Stimulated activated CD4-positive, alpha-beta T cell treated with anti-CD3 and anti-CD28 coated beads, Interleukin-1b, Interleukin-23, amount 100 ng/mL, for 4 hours (primary cell): Measurements from ENCODE around the gene PRKAG3.

Experiments
- DNase-seq, 2 donors: peaks; one replicate each; pipeline ENCODE4 v3.0.0-alpha.2; 2020; ENCODE audit warnings: low read depth in 2 of 2

Gene PRKAG3

GRCh38 chr2:218839888-218840287 lies 8.3 kb upstream of the PRKAG3 start:
- no peak for DNase-seq

GRCh38 chr2:218839430-218839829 lies 7.8 kb upstream of the PRKAG3 start:
- DNase-seq: no peak

DNA sequence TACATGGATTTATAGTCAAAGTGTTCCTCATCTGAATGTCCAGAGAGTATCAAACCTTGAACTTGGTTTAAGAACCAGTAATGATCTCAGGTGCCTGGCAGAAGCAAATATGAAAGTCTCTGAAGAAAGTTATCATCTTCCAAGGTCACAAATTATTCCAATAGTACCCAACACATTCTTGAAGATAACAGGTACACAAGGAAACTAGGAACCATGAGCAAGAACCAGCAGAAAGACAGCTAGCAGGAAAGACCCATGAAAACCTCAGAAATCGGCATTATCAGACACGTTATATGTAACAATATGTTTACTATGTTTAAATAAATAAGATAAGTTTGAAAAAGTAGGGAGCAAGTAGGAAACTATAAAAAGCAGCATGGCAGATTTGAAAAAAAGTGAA lies 5.9 kb upstream of the PRKAG3 start:
- DNase-seq: no peak

DNA sequence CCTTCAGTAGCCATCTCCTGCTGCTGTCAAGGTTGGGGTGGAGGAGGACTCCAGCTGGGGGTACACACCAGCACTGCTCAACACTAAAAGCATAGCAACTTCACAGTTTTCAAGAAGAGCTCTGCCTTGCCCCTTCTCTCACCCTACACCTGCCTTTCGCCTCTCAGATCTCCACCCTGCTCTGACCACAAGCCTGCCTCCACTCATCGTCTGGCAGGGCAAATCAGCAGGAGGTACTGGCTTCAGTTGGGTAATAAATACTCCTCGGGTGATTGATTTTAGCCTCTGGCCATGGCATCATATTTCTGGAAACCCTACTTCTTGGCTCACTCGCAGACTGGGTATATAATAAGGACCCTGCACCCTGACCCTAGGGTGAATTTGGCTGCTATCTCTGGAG lies 3.1 kb upstream of the PRKAG3 start:
- no peak for DNase-seq

DNA sequence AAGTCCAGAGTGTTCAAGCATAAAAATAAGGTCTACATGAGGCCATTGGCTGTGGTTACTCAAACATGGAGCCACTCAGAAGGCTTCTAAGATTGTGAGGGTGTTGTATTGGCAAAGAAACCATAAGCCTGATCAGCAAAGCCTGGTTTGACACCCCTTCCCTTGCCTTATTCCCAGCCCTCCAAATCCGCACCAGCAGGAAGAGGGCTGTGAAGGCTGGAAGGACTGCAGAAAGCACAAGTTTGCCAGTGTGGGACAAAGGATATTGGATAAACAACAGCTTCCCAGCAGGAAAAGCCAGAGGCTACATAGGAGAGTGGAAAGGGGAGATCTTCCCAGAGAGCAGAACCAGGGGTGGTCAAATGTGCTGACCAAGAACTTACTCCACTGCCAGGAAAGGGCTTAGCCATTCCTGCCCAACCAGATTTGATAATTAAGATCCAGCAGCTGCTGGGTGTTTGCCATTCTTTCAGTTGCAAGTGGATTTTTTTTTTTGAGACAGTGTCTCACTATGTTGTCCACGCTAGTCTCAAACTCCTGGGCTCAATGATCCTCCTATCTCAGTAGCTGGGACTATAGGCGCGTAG lies 1.5 kb upstream of the PRKAG3 start:
- DNase-seq: no peak

- no peak for DNase-seq
Measured at GRCh38 chr2:218832520-218832919, 917 bp upstream of the PRKAG3 start.

- DNase-seq: no peak
Measured at GRCh38 chr2:218832081-218832480, 478 bp upstream of the PRKAG3 start.

DNA sequence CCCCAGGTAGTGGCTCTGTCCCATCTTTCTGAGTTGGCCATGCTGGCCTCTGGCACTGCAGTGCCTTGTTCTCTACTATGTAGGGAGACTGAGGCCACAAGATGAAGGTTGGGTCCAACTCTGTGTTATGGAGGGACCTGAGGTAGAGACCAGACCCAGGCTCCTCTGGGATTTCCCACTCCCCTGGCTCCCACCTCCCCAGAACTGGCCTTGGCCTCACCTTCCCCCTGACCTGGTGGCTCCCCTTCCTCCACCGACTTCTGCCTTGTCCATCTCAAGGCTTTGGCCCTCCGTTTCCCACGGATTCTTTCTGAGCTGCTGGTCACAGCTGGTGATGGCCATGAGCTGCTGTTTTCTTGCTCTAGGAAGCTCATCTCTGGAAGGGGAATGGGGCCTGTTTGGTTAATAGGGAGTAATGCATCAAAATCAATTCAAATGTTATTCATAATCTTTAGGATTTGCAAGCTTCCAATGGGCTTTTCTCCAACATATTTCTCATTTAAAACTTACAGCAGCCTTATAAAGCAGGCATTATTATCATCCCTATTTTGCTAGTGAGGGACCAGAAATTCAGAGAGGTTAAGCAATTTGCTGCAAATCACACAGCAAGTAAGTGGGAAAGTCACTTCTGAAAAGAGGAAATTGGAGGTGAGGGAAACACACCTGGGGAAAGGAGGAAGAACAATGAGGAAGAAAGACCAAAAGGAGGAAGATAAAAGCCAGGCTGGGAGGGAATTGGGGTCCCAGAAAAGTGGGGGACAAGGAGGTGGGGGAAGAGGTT lies 887 bp downstream of the PRKAG3 start:
- no peak for DNase-seq

DNA sequence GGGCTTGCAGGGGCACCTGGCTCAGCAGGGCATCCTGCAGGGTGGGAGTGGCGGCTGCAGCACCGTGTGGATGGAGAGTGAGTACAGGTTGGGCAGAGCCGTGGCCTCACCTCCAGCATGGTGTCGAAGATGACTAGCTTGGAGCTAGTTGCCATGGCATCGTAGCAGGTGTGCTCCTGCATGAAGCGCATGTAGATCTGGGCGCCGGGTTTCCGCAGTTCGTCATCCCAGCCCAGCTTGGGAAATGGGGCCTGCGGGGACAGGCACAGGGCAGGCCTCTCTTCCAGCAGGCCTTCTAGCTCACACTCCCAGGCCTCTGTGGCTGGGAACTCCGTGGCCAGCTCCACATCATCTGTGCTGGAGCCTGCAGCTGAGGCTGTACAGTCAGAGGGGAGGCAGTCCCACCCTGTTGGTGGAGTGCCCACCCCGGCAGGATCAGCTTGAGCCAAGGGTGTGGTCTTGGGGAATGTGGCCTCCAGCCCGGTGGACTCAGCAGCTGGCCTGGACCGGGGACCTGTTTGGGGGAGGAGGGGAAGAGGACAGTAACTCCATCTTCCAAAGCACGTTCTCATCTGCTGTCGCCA lies 1.6 kb downstream of the PRKAG3 start:
- DNase-seq: no peak

- no peak for DNase-seq
Measured at GRCh38 chr2:218828477-218828778, 3.2 kb downstream of the PRKAG3 start.

- no peak for DNase-seq
Measured at GRCh38 chr2:218827701-218828476, 3.7 kb downstream of the PRKAG3 start.

GRCh38 chr2:218826791-218827190 lies 4.8 kb downstream of the PRKAG3 start:
- DNase-seq: no peak

- no peak for DNase-seq
Measured at GRCh38 chr2:218824004-218824403, 7.6 kb downstream of the PRKAG3 start.

DNA sequence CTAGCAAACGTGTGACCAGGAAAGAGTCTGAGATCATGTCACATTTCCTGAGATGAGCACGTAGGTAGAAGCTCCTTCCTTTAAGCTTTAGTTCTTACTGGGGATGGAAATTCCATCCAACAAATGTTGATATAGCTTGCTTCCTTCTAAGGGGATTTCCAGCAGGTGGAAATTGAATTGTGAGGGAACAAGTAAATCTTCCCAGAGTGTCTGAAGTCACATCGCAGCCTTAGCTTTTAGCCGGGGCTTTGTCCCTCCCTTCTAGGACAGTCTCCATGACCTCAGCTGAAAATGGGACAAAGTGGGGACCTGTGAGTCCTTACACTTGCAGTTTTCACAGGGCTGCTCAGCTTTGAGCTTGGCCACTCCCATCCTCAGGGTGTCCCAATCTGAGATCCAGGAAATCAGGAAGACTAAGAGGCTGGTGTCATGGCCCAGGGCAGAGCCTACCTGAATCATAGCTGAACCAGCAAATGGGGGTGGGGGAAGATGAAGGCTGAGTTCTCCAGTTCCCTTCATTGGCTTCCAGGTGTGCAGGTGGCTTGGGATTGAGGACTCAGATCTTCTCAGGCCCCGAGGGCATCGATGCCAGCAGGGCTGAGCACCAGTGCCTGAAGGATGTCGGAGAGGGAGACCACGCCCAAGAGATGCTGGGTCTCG lies 8.3 kb downstream of the PRKAG3 start:
- no peak for DNase-seq

- DNase-seq: no peak
Measured at GRCh38 chr2:218822622-218823021, 9.0 kb downstream of the PRKAG3 start.

DNA sequence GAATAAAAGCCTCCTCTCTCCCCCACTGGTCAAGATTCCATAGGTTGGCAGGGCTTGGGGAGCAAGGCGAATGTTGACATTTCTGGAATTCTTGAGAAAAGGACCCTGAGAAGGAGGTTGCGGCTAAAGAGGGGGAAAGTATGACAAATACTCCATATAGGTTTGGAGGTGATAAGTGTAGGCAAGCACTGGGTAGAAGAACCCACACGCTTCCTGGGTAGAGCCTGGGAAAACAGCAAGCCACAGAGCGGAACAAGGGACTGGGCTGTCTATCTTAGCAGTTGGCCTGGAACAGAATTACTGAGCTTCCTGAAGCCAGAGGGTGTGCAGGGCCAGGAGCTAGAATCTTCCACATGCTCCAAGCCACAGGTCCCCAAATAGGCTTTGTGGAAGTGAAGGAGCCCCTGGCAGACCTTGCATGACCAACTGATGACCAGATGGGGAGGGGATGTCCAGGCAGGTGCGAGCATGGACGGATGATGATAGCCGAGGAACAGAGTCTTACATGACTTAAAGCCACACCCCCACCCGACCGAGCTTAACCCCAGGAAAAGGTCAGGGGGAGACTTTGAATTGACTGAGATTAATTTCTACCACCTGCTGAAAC lies 9.9 kb downstream of the PRKAG3 start:
- no peak for DNase-seq

GRCh38 chr2:218820746-218821369 lies 10.7 kb downstream of the PRKAG3 start:
- DNase-seq: no peak

- no peak for DNase-seq
Measured at GRCh38 chr2:218819093-218819492, 12.5 kb downstream of the PRKAG3 start.

DNA sequence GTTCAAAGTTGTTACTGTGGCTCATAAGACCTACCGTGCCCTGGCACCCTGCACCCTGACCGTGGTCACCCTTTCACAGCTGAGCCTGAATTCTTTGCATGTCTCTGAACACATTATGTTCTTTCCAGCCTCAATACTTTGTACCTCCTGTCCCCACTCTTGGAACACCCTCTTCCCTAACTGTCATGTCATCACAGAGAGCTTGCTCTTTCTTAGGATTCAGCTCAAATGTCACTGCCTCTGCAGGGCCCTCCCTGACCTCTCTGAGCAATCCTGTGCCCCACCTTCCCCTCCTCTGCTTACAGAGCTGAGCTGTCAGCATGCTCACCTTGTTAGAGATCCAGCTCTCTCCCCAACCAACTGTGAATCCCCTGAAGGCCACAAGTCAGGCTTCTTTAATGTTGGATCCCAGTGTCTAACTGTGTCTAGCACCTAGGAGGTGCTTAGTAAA lies 15.0 kb downstream of the PRKAG3 start:
- no peak for DNase-seq

- no peak for DNase-seq
Measured at GRCh38 chr2:218815649-218816048, 16.0 kb downstream of the PRKAG3 start.

DNA sequence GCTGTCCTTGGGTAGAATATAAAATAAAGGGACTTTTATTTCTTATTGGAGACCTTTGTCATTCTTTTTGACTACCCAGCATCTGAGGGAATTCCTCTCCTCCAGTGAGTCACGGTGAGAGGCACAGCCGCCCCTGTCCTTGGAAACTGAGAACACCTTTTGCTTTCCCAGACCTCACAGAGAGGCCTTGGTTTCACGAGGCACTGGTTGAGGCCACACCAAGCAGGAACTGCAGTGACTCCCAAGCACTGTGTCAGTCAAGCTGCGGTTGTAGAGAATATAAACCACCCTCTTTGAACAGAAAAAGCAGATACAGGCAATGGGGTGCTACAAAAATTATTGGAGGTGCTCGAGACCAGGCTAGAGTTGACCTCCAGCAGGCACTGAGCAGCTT lies 16.4 kb downstream of the PRKAG3 start:
- DNase-seq: no peak
